ENCODE results near the gene ACE.
"Not testable (repeated sequence)": the region's sequence is repeated elsewhere in the genome, so short reads cannot be mapped to it uniquely, and the experiment has no call there.

GRCh38 chr17:63454357-63454756, 22.5 kb upstream of the ACE start:
- TF ChIP-seq POLR2A (IDR thresholded peaks at IDR 0.05) = not testable (repeated sequence)
- TF ChIP-seq, protein P1, sequence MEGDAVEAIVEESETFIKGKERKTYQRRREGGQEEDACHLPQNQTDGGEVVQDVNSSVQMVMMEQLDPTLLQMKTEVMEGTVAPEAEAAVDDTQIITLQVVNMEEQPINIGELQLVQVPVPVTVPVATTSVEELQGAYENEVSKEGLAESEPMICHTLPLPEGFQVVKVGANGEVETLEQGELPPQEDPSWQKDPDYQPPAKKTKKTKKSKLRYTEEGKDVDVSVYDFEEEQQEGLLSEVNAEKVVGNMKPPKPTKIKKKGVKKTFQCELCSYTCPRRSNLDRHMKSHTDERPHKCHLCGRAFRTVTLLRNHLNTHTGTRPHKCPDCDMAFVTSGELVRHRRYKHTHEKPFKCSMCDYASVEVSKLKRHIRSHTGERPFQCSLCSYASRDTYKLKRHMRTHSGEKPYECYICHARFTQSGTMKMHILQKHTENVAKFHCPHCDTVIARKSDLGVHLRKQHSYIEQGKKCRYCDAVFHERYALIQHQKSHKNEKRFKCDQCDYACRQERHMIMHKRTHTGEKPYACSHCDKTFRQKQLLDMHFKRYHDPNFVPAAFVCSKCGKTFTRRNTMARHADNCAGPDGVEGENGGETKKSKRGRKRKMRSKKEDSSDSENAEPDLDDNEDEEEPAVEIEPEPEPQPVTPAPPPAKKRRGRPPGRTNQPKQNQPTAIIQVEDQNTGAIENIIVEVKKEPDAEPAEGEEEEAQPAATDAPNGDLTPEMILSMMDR (IDR thresholded peaks at IDR 0.05 in 4 of 5, conservative IDR thresholded peaks at IDR 0.05 in 1 of 5) = not testable (repeated sequence)

All from gastrocnemius medialis (tissue), 4 donors.